ENCODE data around the gene PDGFRB.
A peak's percentile ranks its signal among the peaks of the same experiment; 100 is the strongest.

Gene PDGFRB

GRCh38 chr5:150156540-150156939, 895 bp upstream of the PDGFRB start:
- Histone ChIP-seq H3K36me3 (ENCODE audit: control insufficient read depth, low read length) (no peaks in the 10 kb centered on the region), H3K79me2 (ENCODE audit: control insufficient read depth, low read length) (no peaks in the 10 kb centered on the region), H3K27me3 (ENCODE audit: control insufficient read depth, low read length) (peaks cover 44% of the 10 kb centered on the region), H3K4me2 (ENCODE audit: low read length) (peak overlapping the region; percentile 53), H3K9me3 (ENCODE audit: control insufficient read depth, insufficient read depth, low read length) (no peaks in the 10 kb centered on the region), H3K4me3 (ENCODE audit: low read length) (no peak overlapping the region), H4K20me1 (ENCODE audit: control insufficient read depth, insufficient read depth, low read depth, low read length) (no peaks in the 10 kb centered on the region; the same call in 1 of the 2 replicates), H3F3A (ENCODE audit: control insufficient read depth, insufficient read depth) (no peaks in the 10 kb centered on the region), H3K4me1 (ENCODE audit: control insufficient read depth, low read length) (peaks cover 37% of the 10 kb centered on the region), H3K27ac (ENCODE audit: low read depth, low read length) (no peak overlapping the region), H3K9me2 (replicated peaks; ENCODE audit: control insufficient read depth, low read length) (no peaks in the 10 kb centered on the region)
- TF ChIP-seq CTCF (IDR thresholded peaks at IDR 0.05; ENCODE audit: low read depth, low read length, poor library complexity, severe bottlenecking) = no peak

GRCh38 chr5:150156027-150156368, 353 bp upstream of the PDGFRB start:
- Histone ChIP-seq H3K36me3 (ENCODE audit: control insufficient read depth, low read length) (no peaks in the 10 kb centered on the region), H3K79me2 (ENCODE audit: control insufficient read depth, low read length) (no peaks in the 10 kb centered on the region), H3K27ac (ENCODE audit: low read depth, low read length) (no peak overlapping the region), H3K9me3 (ENCODE audit: control insufficient read depth, insufficient read depth, low read length) (no peaks in the 10 kb centered on the region), H3F3A (ENCODE audit: control insufficient read depth, insufficient read depth) (no peaks in the 10 kb centered on the region), H4K20me1 (ENCODE audit: control insufficient read depth, insufficient read depth, low read depth, low read length) (no peaks in the 10 kb centered on the region; the same call in 1 of the 2 replicates), H3K9me2 (replicated peaks; ENCODE audit: control insufficient read depth, low read length) (no peaks in the 10 kb centered on the region), H3K4me2 (ENCODE audit: low read length) (peak overlapping the region; percentile 53), H3K27me3 (ENCODE audit: control insufficient read depth, low read length) (peaks cover 44% of the 10 kb centered on the region), H3K4me3 (ENCODE audit: low read length) (peak overlapping the region; percentile 39; the same call in 1 of the 2 replicates), H3K4me1 (ENCODE audit: control insufficient read depth, low read length) (peaks cover 34% of the 10 kb centered on the region)
- TF ChIP-seq EZH2phosphoT487 (IDR thresholded peaks at IDR 0.05; ENCODE audit: borderline replicate concordance, low read length) = peak; percentile 86; the same call in 1 of the 2 replicates
- no peak for TF ChIP-seq CTCF (IDR thresholded peaks at IDR 0.05; ENCODE audit: low read depth, low read length, poor library complexity, severe bottlenecking)

GRCh38 chr5:150154618-150155128, 972 bp downstream of the PDGFRB start:
- Histone ChIP-seq H3K27me3 (ENCODE audit: control insufficient read depth, low read length) (peaks cover 47% of the 10 kb centered on the region), H3K27ac (ENCODE audit: low read depth, low read length) (no peak overlapping the region), H3K4me3 (ENCODE audit: low read length) (no peak overlapping the region), H3F3A (ENCODE audit: control insufficient read depth, insufficient read depth) (no peaks in the 10 kb centered on the region), H3K36me3 (ENCODE audit: control insufficient read depth, low read length) (no peaks in the 10 kb centered on the region), H3K4me1 (ENCODE audit: control insufficient read depth, low read length) (peaks cover 22% of the 10 kb centered on the region), H4K20me1 (ENCODE audit: control insufficient read depth, insufficient read depth, low read depth, low read length) (no peaks in the 10 kb centered on the region; the same call in 1 of the 2 replicates), H3K9me2 (replicated peaks; ENCODE audit: control insufficient read depth, low read length) (no peaks in the 10 kb centered on the region), H3K4me2 (ENCODE audit: low read length) (no peak overlapping the region), H3K79me2 (ENCODE audit: control insufficient read depth, low read length) (no peaks in the 10 kb centered on the region), H3K9me3 (ENCODE audit: control insufficient read depth, insufficient read depth, low read length) (no peaks in the 10 kb centered on the region)
- TF ChIP-seq EZH2phosphoT487 (IDR thresholded peaks at IDR 0.05; ENCODE audit: borderline replicate concordance, low read length) (no peak), CTCF (IDR thresholded peaks at IDR 0.05; ENCODE audit: low read depth, low read length, poor library complexity, severe bottlenecking) (peak; percentile 7)
